GM21515 (cell line): ENCODE results near the gene KCTD15.

Experiments used
- ATAC-seq: cut with Tn5 transposase; IDR thresholded peaks from one replicate; pipeline ENCODE4 v1.9.1; 2021; ENCODE audit not compliant: unreplicated experiment

Gene KCTD15

DNA sequence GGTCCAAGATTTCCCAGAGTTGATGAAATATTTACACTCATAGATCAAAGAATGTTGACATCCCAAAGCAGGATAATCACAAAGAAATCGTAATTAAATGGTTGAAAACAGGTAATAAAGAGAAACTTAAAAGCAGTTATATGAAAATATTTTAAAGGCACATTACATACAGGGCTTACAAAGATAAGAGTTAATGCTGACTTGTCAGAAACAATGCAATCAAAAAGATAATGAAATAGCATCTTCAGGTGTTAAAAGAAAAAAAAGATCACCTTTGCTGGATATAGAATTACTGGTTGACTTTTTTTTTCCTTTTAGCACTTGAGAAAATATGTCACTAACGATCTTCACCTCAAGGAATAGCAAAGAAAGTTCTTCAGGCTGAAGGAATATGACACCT is 48.8 kb downstream of the KCTD15 start:
- ATAC-seq, result no peak

DNA sequence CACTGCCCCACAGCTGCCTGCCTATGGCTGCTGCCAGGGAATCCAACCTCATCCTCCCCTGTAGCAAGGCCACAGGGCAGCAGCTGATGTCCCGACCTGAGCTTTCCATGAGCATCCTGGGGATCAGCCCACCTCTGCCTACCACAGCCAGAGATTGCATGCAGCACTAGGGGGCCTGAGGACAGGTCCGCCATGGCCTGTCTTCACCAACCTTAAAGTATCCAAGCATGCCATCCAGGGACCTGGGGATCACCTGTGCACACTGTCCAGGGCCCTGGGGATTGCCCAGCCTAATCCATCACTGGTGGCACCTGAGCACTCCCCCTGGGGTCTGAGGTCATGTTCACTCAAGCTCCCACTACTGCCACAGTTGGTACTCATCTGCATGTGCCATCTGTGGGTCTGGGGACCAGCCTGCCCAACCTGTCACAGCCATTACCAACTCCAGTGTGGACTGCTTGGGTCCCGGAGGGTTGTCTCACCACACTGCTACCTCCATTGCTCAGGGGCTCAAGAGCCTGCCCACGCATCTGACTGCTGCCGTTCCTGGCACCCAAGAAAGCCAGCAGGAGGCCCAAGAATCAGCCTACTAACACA is 53.0 kb downstream of the KCTD15 start:
- no peak for ATAC-seq

DNA sequence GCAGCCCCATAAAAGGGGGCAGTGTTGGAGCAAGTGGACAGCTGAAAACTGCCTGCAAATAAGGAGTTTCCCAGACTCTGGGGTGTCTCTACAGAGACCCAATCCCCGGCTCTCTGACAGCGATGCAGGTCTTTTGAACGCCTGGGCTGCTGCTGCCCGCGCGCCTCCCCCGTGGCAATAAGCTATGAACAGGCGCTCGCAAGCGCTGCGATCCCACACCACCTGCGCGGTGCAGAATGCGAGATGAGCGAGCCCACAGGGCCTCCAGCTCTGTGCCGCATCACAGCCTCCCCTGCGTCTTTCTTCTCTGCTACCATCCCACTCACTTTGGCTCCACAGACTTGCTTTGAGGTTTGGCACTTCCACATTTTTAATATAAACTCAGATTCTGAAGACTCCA is 62.3 kb downstream of the KCTD15 start:
- ATAC-seq, result no peak

DNA sequence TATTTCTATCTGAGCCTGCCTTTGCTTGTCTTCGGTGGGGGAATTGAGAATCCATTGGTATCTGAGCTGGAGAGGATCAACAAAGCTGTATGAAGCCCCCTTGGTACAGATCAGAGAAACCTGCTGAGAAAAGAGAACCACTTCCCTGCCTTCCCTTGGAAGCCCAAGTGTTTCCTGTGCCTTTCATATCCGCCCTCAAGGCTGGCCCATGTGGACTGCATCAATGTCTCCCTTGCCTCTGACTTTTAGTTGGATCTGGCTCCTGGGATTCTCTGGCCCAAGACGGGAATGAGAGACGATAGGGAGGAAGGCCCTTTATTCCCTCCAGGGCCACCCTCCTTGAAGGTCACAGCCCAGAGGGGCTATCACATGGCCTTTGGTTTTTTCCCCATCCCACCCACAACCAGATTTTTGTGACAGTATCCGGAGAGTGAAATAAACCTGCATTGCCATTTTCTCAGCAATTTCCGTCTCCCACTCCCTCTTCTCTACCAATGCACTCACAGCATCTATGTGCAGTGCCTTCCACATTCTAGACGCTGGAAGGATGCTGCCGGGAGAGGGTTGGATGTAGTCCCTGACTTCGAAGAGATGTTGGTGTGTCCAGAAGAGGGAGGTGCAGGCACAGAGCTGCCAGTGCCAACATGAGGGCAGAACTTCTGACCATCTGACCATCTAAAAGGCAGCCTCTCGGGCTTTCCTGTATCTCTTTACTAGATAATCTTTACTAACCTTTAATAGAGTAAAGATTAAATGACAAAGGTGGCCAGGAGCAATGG is 63.8 kb downstream of the KCTD15 start:
- no peak for ATAC-seq

DNA sequence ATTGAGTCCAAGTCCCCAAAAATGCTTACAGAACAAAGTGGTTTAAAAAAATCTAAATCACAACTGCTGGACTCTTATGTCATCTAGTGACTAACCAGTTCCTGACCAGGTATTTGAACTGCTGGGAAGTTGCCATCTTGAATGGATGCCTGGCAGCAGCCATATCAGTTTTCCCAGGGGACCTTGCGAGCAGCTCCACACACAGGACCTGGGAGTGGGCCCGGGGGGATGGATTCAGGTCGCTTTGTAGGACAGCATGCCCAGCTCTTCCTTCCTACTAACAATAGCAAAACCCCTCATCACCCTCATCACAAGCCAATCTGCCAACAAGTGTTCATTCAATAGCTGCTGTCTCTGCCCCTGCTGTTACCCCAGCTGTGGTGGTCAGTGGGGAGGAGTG is 65.3 kb downstream of the KCTD15 start:
- no peak for ATAC-seq

DNA sequence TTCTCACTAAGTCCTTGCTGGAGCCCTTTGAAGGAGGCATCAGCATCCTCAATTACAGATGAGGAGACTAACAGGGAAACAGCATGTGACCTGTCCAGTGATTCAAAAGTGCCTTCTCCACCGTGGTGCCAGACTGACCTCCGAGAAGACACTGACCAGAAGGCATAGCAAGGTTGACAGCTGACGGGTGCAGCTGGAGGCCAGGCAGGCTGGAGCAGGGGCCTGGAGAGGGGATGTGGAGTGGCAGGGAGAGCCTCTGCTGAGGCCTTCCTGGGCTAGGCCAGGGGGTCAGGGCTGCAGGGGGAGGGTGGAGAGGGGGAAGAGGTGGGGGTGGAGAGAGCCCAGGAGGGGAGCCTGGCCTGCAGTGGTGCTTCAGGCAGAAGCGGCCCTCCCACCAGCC is 66.3 kb downstream of the KCTD15 start:
- ATAC-seq, result no peak

DNA sequence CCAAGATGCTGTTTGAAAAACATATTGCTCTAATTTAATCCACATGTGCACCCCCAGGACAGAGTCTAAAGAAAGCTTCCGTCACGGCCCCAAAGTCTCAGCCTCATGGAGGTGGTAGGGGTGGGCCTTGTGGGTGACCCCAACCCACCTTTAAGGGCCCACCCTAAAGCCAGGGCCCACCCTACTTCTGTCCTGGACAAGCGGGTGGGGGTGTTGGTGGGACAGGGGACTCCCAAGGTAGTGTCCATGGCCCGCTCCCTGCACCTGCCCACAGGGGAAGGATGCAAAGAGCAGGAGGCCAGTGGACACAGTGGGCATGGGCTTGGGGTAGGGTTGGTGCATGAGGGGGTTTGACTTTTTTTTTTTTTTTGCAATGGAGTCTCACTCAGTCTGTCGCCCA is 66.8 kb downstream of the KCTD15 start:
- ATAC-seq, result no peak

DNA sequence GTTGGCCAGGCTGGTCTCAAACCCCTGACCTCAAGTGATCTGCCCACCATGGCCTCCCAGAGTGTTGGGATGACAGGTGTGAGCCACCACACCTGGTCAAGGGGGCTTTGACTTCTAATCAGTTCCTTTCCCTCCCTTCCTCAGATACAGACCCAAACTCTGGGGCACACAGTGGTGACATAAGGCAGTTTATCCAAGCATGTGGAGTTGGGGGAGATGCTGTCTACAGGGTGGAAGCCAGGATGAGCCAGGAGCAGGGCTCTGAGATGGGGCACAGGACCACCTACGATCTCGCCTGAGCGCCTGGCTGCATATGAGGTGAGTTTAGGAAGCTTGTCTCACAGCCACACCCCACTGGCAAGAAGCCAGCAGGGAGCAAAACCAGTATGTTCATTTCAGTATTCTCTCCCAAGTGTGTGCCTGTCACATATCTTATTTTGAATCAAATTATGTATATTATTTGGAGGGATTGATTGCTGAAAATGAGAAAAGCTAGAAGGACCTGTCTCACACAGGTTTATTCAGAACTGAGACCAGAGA is 67.7 kb downstream of the KCTD15 start:
- no peak for ATAC-seq

DNA sequence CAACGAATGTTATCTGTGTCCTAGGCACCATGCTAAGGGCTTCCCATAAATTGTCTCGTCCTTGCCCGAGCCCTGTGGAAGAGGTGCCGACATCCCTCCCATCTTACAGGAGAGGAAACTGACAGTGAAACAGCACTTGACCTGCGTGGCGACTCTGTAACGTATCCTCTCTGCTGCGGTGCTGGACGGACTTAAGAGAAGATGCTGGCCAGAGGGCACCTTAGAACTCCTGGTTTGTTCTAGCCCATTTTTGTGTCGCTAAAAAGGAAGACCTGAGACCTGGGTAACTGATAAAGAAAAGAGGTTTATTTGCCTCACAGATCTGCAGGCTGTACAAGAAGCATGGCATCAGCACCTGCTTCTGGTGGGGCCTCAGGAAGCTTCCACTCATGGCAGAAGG is 68.6 kb downstream of the KCTD15 start:
- ATAC-seq, result no peak
